ENCODE measurements around the gene POLR3C.

The POLR3C gene

DNA sequence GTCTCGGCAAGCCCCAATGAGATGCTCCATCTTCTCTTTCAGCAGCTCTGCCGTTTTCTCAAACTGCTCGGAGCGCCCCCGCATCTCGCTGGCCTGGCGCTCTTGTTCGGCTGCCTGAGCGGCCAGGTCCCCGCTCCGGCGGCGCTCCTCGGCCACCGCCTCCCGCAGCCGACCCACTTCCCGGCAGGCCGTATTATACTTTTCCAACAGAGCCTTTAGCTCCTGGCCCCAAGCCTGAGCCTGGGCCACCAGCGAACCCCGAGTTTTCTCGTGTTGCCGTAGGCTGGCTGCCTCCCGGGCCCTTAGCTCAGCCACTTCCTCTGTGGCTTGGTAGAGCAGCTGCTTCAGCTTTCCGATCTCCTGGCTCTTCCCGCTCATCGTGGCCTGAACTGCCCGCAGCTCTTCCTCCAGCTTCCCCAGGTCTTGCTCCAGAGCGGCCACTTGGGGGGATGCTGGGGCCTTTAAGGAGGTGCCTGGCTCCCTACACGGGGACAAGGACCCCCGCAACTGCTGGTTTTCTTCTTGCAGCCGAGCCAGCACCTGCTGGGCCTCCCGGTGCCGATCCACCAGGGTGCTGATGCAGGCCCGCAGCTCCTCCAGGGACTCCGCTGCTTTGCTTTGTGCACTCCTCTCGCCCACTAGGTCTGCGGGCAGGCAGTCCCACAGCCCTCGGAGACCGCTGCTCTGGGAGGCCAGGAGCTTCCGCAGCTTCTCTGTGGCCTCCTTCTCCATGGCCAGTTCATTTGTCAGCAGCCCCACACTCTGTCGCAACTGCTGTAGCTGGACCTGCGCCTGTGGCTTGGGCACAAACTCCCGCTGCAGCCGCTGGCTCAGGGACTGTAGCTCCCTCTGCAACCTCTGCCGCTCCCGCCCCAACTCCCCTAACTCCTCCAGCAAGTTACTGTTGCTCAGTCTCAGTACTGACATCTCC lies 48.3 kb downstream of the POLR3C start:
- peak; percentile 38 for DNase-seq (ENCODE audit: low spot score)

DNA sequence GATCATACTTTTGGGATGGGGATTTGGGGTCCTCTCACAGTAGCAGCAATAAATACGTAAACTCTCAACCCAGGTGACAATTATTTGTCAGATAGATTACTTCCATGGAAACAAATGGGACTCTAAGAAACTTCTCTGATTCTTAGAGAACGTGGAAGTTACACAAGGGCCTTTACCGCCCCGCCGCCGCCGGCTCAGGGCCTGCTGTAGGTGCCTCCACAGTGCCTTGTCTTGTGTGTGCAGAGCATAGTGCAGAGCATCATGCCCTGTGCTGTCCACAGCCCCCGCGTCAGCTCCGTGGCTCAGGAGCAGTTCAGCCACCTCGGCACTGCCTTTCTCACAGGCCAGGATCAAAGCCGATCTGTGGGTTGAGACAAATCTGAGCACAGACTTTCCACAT lies 50.6 kb downstream of the POLR3C start:
- DNase-seq (ENCODE audit: low spot score), result no peak

DNA sequence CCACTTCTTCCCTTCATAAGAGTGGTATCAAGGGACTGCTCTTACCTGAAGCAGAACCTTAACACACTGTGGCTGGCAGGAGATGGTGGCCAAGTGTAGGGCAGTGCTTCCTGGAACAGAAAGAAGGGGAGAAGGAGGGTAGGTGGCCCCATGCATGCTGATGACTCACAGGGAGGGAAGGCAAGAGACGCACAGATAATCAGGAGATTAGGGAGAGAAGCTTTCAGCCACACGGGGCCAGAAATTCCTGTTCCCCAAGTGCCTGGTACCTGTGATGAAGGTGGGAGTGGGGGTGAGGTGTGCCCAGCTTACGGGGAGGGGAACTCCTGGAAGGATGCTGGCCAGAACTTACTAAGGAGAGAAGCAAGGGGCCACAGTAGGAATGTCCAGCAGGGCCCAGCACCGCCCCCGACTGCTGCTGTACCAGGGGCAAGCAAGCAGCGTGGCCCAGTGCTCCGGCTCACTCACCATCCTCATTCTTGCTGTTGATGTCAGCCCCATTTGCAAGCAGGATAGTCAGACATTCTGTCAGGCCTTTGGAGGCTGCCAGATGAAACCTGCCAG lies 54.0 kb downstream of the POLR3C start:
- no peak for DNase-seq (ENCODE audit: low spot score)

DNA sequence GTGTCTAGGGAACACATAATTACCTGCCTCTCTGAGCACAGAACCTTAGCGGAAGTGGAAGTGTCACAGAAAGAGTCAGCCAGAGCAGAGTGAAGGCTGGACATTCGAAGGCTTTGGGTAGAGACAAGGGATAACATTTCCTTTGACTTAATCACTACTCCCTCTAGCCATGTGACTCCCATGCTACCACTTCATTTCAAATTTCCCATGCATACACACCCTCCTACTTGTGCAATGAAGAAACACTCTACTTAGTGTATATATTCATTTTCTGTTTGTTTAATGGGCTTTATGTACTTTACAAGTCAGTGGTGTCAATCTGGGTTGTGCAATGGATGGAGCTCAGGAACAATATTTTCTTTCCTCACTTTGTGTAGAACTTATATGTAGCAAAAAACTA lies 54.7 kb downstream of the POLR3C start:
- DNase-seq (ENCODE audit: low spot score), result peak; percentile 39

DNA sequence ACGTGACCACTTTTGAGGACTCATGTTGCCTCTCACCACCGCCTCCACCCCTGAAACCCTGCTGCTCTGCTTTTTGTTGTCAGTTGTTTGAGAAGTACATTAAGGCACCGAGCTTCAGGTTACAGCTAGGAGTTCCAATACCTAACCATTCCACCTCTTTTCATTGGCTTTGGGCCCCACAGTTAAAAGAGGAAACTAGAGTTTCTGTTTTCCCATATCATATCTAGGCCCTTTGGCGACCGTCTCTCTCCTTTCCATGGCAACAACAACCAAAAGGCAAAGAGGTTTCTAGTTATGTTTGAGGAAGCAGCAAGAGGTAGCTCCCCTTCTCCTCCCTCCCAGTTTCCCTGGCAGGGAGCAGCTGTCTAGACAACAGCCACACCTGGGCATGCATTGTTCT lies 55.8 kb downstream of the POLR3C start:
- no peak for DNase-seq (ENCODE audit: low spot score)

DNA sequence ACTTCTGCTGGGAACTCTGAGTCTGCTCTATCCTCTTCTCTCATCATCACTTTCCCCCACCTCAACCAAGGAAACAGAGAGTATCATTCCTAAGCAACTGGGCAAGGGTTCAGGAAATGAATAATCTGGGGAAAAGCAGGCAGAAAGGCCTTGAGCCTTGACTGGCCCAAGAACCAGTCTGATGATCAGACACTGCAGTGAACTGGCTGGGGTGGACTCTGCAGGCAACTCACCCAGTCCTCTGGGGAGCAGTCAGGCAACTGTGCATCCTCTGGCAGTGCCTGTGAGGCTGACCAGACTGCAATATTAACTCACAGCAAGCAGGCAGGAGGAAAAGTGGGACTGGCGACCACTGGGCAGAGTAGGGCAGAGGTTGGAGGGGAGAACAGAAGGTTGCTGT lies 60.7 kb downstream of the POLR3C start:
- DNase-seq (ENCODE audit: low spot score), result peak; percentile 70

DNA sequence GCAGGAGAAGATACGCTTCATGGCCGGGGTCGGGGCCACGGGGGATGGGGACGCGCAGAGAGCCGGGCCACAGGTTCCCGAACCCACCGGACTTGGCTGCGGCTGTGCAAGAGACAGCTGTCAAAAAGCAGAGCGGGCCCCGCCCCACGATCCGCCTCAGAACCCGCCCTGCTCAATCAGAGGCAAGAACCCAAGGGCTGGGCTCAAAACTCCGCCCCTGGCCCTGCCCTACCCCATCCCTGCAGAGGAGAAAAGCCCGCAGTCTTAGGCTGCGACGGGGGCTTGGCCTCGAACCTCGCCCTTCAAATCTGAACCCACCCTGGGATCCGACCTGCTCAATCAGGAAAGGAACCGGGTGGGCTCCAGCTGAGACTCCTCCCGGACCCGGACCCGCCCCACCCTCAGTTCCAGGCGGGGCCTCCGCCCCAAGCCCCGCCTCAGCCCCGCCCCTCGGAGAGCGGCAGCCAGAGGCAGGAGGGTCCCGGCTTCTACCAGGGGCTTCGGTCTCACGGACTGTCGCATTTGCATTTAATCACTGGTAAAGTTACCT lies 61.8 kb downstream of the POLR3C start, which contains the start of gene ANKRD35:
ANKRD35 (minus strand) TSS at position 129 of the 550 bp plus-strand sequence; CDS start at position 21, 108 bp downstream.
- peak; percentile 96 for DNase-seq (ENCODE audit: low spot score)

DNA sequence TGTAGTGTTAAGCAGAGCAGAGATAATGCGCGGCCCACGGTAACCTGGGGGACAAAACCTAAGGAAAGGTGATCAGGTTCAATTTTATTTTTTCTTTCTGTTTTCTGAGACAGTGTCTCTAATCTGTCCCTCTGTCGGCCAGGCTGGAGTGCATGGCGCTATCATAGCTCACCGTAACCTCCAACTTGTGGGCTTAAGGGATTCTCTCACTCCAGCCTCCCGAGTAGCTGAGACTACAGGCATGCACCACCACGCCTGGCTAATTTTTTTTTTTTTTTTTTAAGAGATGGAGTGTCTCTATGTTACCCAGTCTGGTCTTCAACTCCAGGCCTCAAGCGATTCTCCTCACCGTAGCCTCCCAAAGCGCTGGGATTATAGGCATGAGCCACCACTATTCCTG lies 62.4 kb downstream of the POLR3C start:
- no peak for DNase-seq (ENCODE audit: low spot score)

DNA sequence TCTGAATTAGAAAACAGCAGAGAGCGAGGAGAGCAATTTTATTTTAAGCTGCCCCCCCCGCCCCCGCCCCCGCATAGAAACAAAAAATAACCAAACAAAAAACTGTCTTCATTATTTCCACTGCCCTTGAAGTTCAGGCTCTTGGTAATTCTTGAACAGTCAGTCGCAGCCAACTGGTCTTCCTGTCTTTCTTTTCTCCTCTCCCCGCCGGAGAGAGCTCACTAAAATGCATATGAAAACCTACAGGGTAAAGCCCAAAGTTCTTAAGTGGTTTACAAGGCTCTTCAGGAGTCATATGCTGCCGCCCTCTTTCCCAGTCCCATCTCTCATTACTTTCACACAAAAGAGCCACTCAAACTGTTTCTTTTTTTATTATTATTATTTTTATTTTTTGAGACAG lies 62.8 kb downstream of the POLR3C start:
- DNase-seq (ENCODE audit: low spot score), result no peak

DNA sequence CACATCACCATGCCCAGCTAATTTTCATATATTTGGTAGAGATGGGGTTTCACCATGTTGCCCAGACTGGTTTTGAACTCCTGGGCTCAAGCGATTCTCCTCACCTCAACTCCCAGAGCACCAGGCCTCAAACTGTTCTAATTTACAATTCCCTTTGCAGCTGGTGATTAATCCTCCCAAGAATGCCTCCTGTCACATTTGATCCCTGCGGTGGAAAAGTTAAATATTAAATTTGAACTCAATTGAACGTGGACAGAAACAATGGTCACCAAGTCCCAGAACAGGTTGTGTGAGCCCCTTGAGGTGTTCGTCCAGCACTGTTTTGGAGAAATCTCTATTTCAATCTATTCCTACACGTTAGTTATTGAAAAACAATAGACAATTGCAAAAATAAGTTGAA lies 63.6 kb downstream of the POLR3C start:
- no peak for DNase-seq (ENCODE audit: low spot score)

DNA sequence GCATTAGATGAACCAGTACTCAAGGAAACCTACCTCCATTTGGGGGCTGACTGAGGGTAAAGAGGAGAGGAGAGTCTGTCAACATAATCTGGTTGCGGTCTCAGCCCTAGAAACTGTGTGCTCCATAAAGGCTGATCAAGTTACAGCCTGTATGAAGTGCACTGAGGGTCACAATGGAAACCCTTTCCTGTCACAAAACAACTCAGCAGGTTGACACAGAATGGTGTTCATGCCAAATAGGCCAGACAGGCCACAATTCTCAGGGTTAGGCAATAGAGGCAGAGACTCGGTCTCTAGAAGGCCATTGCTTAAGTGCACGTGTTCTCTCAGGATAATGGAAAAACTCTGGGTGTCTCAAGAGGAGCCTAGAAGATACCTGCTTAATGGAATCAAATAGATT lies 65.7 kb downstream of the POLR3C start:
- DNase-seq (ENCODE audit: low spot score), result no peak

DNA sequence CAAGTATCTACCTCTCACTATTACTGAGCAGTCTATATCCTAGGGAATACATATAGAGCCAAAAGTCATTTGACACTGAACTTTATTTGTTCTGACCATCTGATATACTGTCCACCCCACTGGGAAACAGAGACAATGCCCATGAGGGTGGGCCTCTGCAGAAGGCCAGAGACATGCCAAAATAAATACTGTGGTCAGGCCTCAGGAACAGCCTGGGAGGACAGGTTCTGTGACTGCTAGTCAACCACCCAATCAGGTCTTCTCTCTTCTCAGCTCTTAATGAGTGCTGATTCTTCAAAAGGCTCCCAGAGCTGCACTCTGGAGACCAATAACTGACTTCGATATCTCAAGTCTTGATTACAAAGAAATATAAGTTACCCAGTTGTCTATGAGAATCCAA lies 67.1 kb downstream of the POLR3C start:
- no peak for DNase-seq (ENCODE audit: low spot score)

DNA sequence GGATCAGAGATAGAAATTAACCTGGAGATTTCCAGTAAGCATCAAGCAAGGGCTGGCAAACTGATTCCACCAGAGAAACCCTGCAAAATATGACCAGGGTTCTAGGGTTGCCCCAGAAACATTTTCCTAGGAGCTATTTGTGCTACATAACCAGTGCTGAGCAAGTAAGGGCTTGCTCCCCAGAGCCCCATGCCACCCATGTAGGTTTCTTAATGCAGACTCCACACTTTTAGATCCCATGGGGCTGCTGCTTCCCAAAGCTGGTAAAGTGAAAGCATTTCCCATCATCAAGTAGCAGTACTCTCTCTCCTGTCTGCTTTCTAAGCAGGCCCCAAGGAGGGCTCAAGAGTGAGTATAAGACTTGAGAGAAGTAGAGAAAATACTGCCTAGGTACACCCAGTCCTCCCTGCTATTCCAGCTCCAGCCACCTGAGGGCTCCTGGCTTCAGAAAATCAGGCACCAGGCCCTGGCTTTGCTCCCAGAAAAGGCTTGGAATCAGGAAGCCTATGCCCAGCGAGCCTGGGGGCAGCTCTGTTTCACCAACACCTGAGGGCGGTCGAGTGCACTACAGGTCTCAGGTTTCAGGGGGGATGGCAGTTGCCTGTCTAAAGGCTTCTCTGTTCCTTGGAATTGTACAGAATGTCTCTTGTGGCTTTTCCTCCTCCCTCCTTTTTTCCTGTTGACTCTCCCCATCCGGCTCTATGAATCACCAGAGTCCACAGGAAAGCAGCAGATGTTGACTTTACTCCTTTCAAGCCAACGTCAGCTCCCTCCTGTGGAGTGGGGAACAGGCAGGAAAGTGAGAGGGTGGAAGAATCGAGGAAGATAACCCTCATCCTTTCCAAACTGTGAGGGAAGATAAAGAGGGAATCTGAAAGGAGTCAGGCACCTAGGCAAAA lies 67.8 kb downstream of the POLR3C start:
- peak; percentile 95 for DNase-seq (ENCODE audit: low spot score)

DNA sequence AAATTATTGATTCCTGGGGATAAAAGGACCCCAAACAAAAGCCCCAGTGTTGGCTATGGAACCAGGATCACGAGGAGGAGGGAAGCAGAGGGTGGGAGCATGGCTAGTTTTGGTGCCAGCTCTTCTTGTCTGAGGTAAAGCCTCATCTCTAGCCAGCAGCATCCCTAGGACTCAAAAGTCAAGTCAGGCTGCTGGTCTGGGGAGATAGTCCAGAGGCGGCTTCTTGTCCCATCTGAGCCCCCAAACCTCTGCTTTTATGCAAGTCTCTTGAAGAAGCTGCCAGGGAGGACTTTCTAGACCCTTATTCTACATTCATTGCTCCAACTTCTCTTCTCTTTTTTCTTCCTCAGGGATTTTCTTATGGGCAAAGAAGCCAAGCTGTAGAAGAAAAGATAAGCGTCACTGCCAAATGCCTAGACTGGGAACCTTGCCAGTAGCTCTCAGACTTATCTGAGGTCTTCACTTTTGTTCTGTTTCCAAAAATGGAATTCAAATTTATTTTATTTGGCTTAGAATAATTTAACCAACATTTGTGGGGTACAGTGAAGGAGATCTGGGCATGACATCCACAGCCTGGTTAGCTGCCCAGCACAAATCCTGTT lies 68.6 kb downstream of the POLR3C start:
- no peak for DNase-seq (ENCODE audit: low spot score)

DNA sequence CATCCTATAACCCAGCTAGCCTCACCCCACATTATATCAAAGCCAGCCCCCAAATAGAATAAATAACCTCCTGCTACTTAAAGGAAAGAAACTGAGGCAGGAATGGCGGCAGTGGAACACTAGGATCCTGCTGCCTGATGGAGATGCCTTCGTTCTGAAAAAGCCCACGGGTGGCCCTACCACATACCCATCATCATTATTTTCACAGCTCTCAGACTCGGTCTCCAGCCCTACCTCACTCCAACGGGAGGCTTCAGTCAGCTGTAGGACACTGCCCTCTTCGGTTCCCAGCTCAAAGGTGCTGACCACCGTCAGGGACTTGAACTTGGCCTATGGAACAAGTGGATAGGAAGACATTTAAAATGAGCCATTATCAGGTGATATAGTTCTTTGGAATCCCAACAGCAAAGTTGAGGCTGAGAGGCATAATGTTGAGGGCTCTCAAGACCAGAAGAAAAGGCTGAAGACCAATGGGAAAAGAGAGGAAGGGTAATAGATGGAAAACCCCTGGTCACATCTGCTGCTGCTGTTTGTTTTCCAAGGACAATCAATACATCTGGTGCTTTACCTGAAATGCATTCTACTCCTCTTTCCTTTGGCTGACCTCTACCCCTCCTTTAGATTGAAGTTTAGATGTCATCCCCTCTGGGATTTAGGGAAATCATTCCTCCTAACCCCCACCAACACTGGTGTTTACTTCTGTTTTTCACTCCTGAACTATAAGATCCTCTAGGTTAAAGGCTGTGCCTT lies 69.5 kb downstream of the POLR3C start:
- DNase-seq (ENCODE audit: low spot score), result no peak

All from hepatic stellate cell (primary cell).